Sigmoid colon (tissue), 4 donors: ENCODE results near the gene LYPD3.

ENCODE experiments used
- CTCF ChIP-seq, 4 experiments: fragments of 450-650 bp in 3 of 4; fragments of 200-600 bp in 1 of 4; IDR thresholded peaks; one replicate each; pipeline ENCODE4 v1.5.1; 2016 to 2019; ENCODE audit warnings: antibody characterized with exemption in 4 of 4, mild to moderate bottlenecking in 3 of 4, moderate library complexity in 2 of 4
- POLR2A ChIP-seq, 2 donors: fragments of 450-650 bp; IDR thresholded peaks; one replicate each; pipeline ENCODE4 v1.6.1; 2016; ENCODE audit warnings: antibody characterized with exemption in 2 of 2, mild to moderate bottlenecking in 2 of 2, moderate library complexity in 2 of 2
- POLR2AphosphoS5 ChIP-seq, 4 donors: sonication (generic); formaldehyde crosslinking; IDR thresholded peaks; one replicate each; pipeline ENCODE4 v1.6.1; 2017; ENCODE audit warnings: antibody characterized with exemption in 4 of 4

- TF ChIP-seq CTCF (IDR thresholded peaks at IDR 0.05) (no peak), POLR2A (IDR thresholded peaks at IDR 0.05) (no peak), POLR2AphosphoS5 (IDR thresholded peaks at IDR 0.05) (no peak)
Observed at GRCh38 chr19:43481701-43482100, 16.3 kb upstream of the LYPD3 start.
